HEK293T (cell line): ENCODE data around the gene EPS8L3.
"Not testable (repeated sequence)": the region's sequence is repeated elsewhere in the genome, so short reads cannot be mapped to it uniquely, and the experiment has no call there.

Experiments
- CTCF ChIA-PET: fragments of 350-600 bp; formaldehyde crosslinking; extraction: SDS; loops from one replicate; lab custom pipeline; 2021; ENCODE audit warnings: antibody characterized with exemption, inconsistent platforms; lab: Yijun Ruan, JAX
- POLR2A ChIA-PET: fragments of 350-600 bp; formaldehyde crosslinking; extraction: SDS; loops from one replicate; lab custom pipeline; 2020; ENCODE audit warnings: antibody characterized with exemption, inconsistent platforms; lab: Yijun Ruan, JAX
- DNase-seq: peaks from one replicate; pipeline ENCODE4 v3.0.0; 2012; ENCODE audit warnings: mixed read lengths; ENCODE audit errors: extremely low spot score
- ARNT ChIP-seq: fragments of 450-650 bp; IDR thresholded peaks from 2 replicates; pipeline ENCODE4 v1.6.1; 2017; ENCODE audit warnings: mild to moderate bottlenecking
- BHLHE40 ChIP-seq: fragments of 450-650 bp; IDR thresholded peaks from 2 replicates; pipeline ENCODE4 v1.6.1; 2016; ENCODE audit warnings: mild to moderate bottlenecking, moderate library complexity, borderline replicate concordance
- CTBP1 ChIP-seq: fragments of 450-650 bp; IDR thresholded peaks from 2 replicates; pipeline ENCODE4 v1.6.1; 2016; ENCODE audit warnings: borderline replicate concordance
- ELF4 ChIP-seq: fragments of 450-650 bp; IDR thresholded peaks from 2 replicates; pipeline ENCODE4 v1.6.1; 2017; ENCODE audit warnings: antibody characterized with exemption
- FOXA1 ChIP-seq: fragments of 450-650 bp; IDR thresholded peaks from 2 replicates; pipeline ENCODE4 v1.6.1; 2016; ENCODE audit warnings: mild to moderate bottlenecking
- FOXK2 ChIP-seq: fragments of 450-650 bp; IDR thresholded peaks from 2 replicates; pipeline ENCODE4 v1.6.1; 2016; ENCODE audit warnings: mild to moderate bottlenecking
- FOXM1 ChIP-seq: fragments of 450-650 bp; IDR thresholded peaks from 2 replicates; pipeline ENCODE4 v1.6.1; 2017; ENCODE audit warnings: mild to moderate bottlenecking, borderline replicate concordance
- HDGF ChIP-seq: fragments of 450-650 bp; IDR thresholded peaks from 2 replicates; pipeline ENCODE4 v1.6.1; 2017; ENCODE audit warnings: antibody characterized with exemption, borderline replicate concordance
- L3MBTL2 ChIP-seq: fragments of 450-650 bp; conservative IDR thresholded peaks from 2 replicates; pipeline ENCODE4 v1.6.1; 2016; ENCODE audit warnings: mild to moderate bottlenecking
- LEF1 ChIP-seq: fragments of 450-650 bp; IDR thresholded peaks from 2 replicates; pipeline ENCODE4 v1.6.1; 2017; ENCODE audit warnings: mild to moderate bottlenecking, borderline replicate concordance
- NFRKB ChIP-seq: fragments of 450-650 bp; IDR thresholded peaks from 2 replicates; pipeline ENCODE4 v1.6.1; 2016; ENCODE audit warnings: mild to moderate bottlenecking, moderate library complexity
- SP1 ChIP-seq: fragments of 450-650 bp; IDR thresholded peaks from 2 replicates; pipeline ENCODE4 v1.6.1; 2017
- SUZ12 ChIP-seq: fragments of 450-650 bp; IDR thresholded peaks from 2 replicates; pipeline ENCODE4 v1.6.1; 2016; ENCODE audit warnings: mild to moderate bottlenecking
- TARDBP ChIP-seq: fragments of 450-650 bp; IDR thresholded peaks from 2 replicates; pipeline ENCODE4 v1.6.1; 2016
- ZNF384 ChIP-seq: fragments of 450-650 bp; IDR thresholded peaks from 2 replicates; pipeline ENCODE4 v1.6.1; 2016
- TF ChIP-seq, protein P1 (sequence below): fragments of 450-650 bp; IDR thresholded peaks from 2 replicates; pipeline ENCODE4 v1.6.1; 2016

Gene EPS8L3

DNA sequence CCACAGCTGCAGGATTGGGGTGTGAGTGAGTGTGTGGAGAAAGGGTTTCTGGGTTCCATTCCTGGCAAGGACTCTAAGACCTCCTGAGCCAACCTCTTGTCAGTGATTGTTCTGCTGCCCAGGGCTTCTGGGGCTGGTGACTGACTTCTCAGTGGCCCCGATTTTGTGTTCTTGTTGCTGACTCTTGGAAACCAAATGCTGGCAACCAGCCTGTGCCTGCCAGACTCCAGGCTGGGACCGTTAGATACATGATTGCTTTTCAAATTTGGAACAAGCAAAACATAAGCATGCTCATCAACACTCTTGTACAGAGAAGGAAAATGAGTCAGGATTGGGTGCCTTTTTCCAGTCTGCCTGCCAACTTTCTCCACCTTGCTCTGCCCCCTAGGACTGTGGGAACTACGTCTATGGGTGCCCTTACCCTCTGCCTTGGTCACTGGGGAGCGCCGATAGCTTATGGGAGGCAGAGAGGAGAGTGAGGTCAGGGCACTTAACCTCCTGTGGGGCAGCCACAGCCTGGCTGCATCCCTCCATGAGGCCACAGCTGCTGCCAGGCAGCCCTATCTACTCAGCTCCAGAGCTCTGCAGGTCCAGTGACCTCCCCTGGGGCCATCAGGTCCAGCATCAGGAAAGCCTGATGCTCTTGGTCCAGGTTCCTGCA lies 39.3 kb upstream of the EPS8L3 start:
- DNase-seq, result no peak
- CTCF ChIA-PET, result interaction anchor here (1.0 kb wide), 1 partner anchor 182 kb away, joined by 3 read pairs; the partner anchor contains the start of gene AHCYL1
- POLR2A ChIA-PET, result no interaction called here
- no peak for TF ChIP-seq LEF1
- TF ChIP-seq SUZ12, result no peak
- no peak for TF ChIP-seq BHLHE40
- no peak for TF ChIP-seq HDGF
- TF ChIP-seq NFRKB, result no peak
- TF ChIP-seq FOXA1, result no peak
- no peak for TF ChIP-seq SP1
- no peak for TF ChIP-seq ELF4
- TF ChIP-seq FOXM1, result no peak
- no peak for TF ChIP-seq ZNF384
- TF ChIP-seq TARDBP, result no peak

GRCh38 chr1:109802136-109802900 lies 38.6 kb upstream of the EPS8L3 start:
- ChIA-PET POLR2A (no interaction called here), CTCF (interaction anchor here (1.0 kb wide), 2 partner anchors 12 to 182 kb away, joined by 3 read pairs; partner anchors contain the start of gene AHCYL1)
- no peak for TF ChIP-seq LEF1
- TF ChIP-seq FOXK2, result no peak
- TF ChIP-seq SP1, result no peak
- DNase-seq, result no peak

DNA sequence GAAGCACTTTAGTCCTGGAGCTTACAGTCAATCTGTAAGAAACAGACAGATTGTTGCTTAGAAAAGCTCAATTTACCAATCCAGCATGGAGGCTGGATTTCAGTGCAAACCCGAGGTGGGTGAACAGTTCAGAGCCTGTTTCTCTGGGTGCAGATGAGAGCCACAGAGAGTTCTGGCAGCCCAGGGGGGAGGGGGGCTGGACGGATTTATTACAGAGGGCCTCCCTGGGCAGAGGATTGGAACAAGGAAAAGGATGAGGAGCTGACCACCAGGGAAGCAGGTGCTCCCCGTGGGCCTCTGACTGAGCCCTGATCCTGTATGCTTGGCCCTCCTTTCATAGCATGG lies 38.0 kb upstream of the EPS8L3 start:
- DNase-seq, result no peak
- CTCF ChIA-PET, result interaction anchor here (1.0 kb wide), 2 partner anchors 11 to 183 kb away, joined by 3 read pairs; partner anchors contain the start of gene AHCYL1
- no peak for TF ChIP-seq SP1
- no peak for TF ChIP-seq ELF4
- TF ChIP-seq HDGF, result no peak
- TF ChIP-seq, protein P1, sequence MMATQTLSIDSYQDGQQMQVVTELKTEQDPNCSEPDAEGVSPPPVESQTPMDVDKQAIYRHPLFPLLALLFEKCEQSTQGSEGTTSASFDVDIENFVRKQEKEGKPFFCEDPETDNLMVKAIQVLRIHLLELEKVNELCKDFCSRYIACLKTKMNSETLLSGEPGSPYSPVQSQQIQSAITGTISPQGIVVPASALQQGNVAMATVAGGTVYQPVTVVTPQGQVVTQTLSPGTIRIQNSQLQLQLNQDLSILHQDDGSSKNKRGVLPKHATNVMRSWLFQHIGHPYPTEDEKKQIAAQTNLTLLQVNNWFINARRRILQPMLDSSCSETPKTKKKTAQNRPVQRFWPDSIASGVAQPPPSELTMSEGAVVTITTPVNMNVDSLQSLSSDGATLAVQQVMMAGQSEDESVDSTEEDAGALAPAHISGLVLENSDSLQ, result no peak
- no peak for TF ChIP-seq ARNT
- no peak for TF ChIP-seq ZNF384
- no peak for TF ChIP-seq FOXM1
- no peak for TF ChIP-seq NFRKB
- TF ChIP-seq CTBP1, result no peak
- no peak for TF ChIP-seq BHLHE40
- no peak for TF ChIP-seq SUZ12
- no peak for TF ChIP-seq L3MBTL2
- TF ChIP-seq FOXK2, result no peak
- no peak for TF ChIP-seq FOXA1
- TF ChIP-seq TARDBP, result no peak
- POLR2A ChIA-PET, result no interaction called here

GRCh38 chr1:109800291-109800690 lies 36.6 kb upstream of the EPS8L3 start:
- ChIA-PET POLR2A (no interaction called here), CTCF (interaction anchor here (0.7 kb wide), 1 partner anchor 71 kb away, joined by 6 read pairs; no protein-coding TSS in a partner anchor)
- no peak for DNase-seq
- no peak for TF ChIP-seq FOXA1
- no peak for TF ChIP-seq SP1
- TF ChIP-seq ELF4, result no peak
- TF ChIP-seq, protein P1, result no peak
- TF ChIP-seq CTBP1, result no peak
- no peak for TF ChIP-seq ZNF384
- no peak for TF ChIP-seq TARDBP
- no peak for TF ChIP-seq ARNT
- no peak for TF ChIP-seq HDGF
- TF ChIP-seq NFRKB, result no peak
- no peak for TF ChIP-seq SUZ12

DNA sequence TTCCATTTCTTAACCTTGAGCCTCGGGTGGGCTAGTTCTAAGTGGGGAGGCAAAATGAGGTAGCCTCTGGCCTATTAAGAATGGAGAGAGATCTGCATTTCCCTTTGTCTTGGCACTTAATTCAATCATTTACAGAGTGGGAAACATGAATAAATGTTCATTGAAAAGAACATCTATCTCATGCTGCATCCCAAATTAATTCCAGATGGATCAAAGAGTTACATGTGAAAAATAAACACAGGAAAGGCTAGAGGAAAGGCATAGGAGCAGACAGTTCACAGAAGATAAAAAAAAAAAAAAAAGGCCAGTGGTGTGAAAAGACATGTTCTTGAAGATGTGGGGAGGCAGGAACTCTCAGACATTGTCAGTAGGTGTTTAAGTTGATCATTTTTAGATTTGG lies 35.7 kb upstream of the EPS8L3 start:
- TF ChIP-seq L3MBTL2 (no peak), FOXK2 (no peak), HDGF (no peak), TARDBP (no peak), ZNF384 (no peak), LEF1 (no peak), FOXA1 (no peak), ARNT (no peak), ELF4 (no peak), NFRKB (no peak), SP1 (no peak), CTBP1 (no peak), FOXM1 (no peak), SUZ12 (no peak), BHLHE40 (no peak)
- TF ChIP-seq, protein P1, result no peak
- no peak for DNase-seq
- ChIA-PET POLR2A (no interaction called here), CTCF (no interaction called here)

GRCh38 chr1:109797303-109797595 lies 33.5 kb upstream of the EPS8L3 start:
- POLR2A ChIA-PET, DNase-seq: not testable (repeated sequence)
- CTCF ChIA-PET, result interaction anchor here (1.3 kb wide), 1 partner anchor 20 kb away, joined by 3 read pairs; no protein-coding TSS in a partner anchor
